GM21423 (cell line): Measurements from ENCODE around the gene IL21R.
"Not testable (repeated sequence)": the region's sequence is repeated elsewhere in the genome, so short reads cannot be mapped to it uniquely, and the experiment has no call there.

ENCODE experiments used
- ATAC-seq: cut with Tn5 transposase; IDR thresholded peaks from one replicate; pipeline ENCODE4 v1.9.1; 2021; ENCODE audit warnings: mild to moderate bottlenecking, moderate library complexity; ENCODE audit not compliant: unreplicated experiment

The IL21R gene

GRCh38 chr16:27426423-27427408 lies 24.7 kb downstream of the IL21R start:
- ATAC-seq: peak; percentile 86

- ATAC-seq: no peak
Measured at GRCh38 chr16:27427538-27427937, 25.6 kb downstream of the IL21R start.

GRCh38 chr16:27428026-27428785 lies 26.2 kb downstream of the IL21R start:
- no peak for ATAC-seq

GRCh38 chr16:27429330-27429871 lies 27.4 kb downstream of the IL21R start:
- no peak for ATAC-seq

- ATAC-seq: no peak
Measured at GRCh38 chr16:27429981-27430441, 28.0 kb downstream of the IL21R start.

- no peak for ATAC-seq
Measured at GRCh38 chr16:27430512-27430911, 28.5 kb downstream of the IL21R start.

GRCh38 chr16:27430923-27431484 lies 29.0 kb downstream of the IL21R start:
- ATAC-seq: no peak

- ATAC-seq: no peak
Measured at GRCh38 chr16:27431773-27432532, 30.0 kb downstream of the IL21R start.

GRCh38 chr16:27432558-27432957 lies 30.6 kb downstream of the IL21R start:
- ATAC-seq: no peak

GRCh38 chr16:27433191-27433590 lies 31.2 kb downstream of the IL21R start:
- ATAC-seq: not testable (repeated sequence)

- no peak for ATAC-seq
Measured at GRCh38 chr16:27433636-27434035, 31.7 kb downstream of the IL21R start.

- ATAC-seq: no peak
Measured at GRCh38 chr16:27434141-27435051, 32.4 kb downstream of the IL21R start.

- ATAC-seq: not testable (repeated sequence)
Measured at GRCh38 chr16:27435146-27435545, 33.2 kb downstream of the IL21R start.

GRCh38 chr16:27436065-27436464 lies 34.1 kb downstream of the IL21R start:
- no peak for ATAC-seq

GRCh38 chr16:27436921-27437650 lies 35.1 kb downstream of the IL21R start:
- ATAC-seq: no peak

GRCh38 chr16:27437946-27438345 lies 36.0 kb downstream of the IL21R start:
- no peak for ATAC-seq

GRCh38 chr16:27439271-27440018 lies 37.5 kb downstream of the IL21R start:
- no peak for ATAC-seq

GRCh38 chr16:27441276-27441675 lies 39.3 kb downstream of the IL21R start:
- ATAC-seq: no peak
